Measurements from ENCODE around the gene RAB27B. TPM values are rescaled to one million over a fixed set of nuclear protein-coding genes. Genes with fewer than 3 reads are reported as not detected.

Gene RAB27B
- total RNA-seq, 1 donor from 2014 or later: 5.0 TPM

DNA sequence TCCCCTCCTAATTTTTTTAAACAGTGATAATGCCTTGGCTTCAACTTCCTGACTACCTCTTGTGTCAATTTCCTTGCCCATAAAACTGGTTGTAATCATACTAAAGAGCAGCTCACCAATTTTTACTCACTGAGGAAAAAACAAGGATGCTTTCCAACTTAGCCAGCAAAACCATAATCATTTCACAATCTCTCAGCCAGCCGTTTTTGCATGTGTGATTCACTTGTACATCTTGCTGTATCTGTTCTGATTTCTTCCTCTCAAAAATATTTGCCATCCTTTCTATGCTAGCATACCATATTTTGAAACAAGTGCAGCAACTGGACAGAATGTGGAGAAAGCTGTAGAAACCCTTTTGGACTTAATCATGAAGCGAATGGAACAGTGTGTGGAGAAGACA, 60.7 kb downstream of the RAB27B start:
- Histone ChIP-seq H4K20me1 (ENCODE audit: low read depth) (no peaks in the 10 kb centered on the region), H3F3A (ENCODE audit: low read depth) (no peaks in the 10 kb centered on the region), H2AFZ (replicated peaks) (no peak overlapping the region), H3K27me3 (no peaks in the 10 kb centered on the region), H3K9ac (no peak overlapping the region), H3K36me3 (no peaks in the 10 kb centered on the region), H3K4me3 (no peak overlapping the region), H3K4me2 (no peak overlapping the region), H3K79me2 (ENCODE audit: low read depth) (no peaks in the 10 kb centered on the region), H3K4me1 (no peaks in the 10 kb centered on the region), H3K27ac (no peak overlapping the region), H3K9me3 (ENCODE audit: low read depth) (no peaks in the 10 kb centered on the region)
- H3K36me3 Mint-ChIP-seq: no peaks in the 10 kb centered on the region
- no peak overlapping the region for H3K4me3 Mint-ChIP-seq
- no peaks in the 10 kb centered on the region for H3K4me1 Mint-ChIP-seq
- DNase-seq (ENCODE audit: low spot score): no peak
- H3K9me3 Mint-ChIP-seq: peaks cover 3% of the 10 kb centered on the region
- TF ChIP-seq EZH2 (IDR thresholded peaks at IDR 0.05) (no peak), EZH2phosphoT487 (IDR thresholded peaks at IDR 0.05) (no peak)
- TF ChIP-seq, protein P1, sequence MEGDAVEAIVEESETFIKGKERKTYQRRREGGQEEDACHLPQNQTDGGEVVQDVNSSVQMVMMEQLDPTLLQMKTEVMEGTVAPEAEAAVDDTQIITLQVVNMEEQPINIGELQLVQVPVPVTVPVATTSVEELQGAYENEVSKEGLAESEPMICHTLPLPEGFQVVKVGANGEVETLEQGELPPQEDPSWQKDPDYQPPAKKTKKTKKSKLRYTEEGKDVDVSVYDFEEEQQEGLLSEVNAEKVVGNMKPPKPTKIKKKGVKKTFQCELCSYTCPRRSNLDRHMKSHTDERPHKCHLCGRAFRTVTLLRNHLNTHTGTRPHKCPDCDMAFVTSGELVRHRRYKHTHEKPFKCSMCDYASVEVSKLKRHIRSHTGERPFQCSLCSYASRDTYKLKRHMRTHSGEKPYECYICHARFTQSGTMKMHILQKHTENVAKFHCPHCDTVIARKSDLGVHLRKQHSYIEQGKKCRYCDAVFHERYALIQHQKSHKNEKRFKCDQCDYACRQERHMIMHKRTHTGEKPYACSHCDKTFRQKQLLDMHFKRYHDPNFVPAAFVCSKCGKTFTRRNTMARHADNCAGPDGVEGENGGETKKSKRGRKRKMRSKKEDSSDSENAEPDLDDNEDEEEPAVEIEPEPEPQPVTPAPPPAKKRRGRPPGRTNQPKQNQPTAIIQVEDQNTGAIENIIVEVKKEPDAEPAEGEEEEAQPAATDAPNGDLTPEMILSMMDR (IDR thresholded peaks at IDR 0.05): no peak
- H3K27me3 Mint-ChIP-seq (ENCODE audit: insufficient read depth, low read depth): peaks cover 2% of the 10 kb centered on the region
- no peak overlapping the region for H3K27ac Mint-ChIP-seq

DNA sequence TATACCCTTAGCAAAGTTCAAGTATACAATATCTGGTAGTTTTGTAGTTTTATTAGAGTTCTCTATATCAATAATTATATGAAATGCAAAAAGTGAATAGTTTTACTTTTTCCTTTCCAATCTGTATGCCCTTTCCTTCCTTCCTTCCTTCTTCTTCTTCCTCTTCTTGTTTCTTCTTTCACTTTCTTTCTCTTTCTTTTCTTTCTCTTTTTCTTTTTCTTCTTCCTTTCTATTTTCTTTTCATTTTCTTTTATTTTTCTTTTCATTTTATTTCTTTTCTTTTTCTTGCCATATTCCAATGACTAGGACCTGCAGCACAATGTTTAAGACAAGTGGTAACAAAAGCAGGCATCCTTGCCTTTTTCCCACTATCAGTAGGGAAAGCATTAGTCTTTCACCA, 71.2 kb downstream of the RAB27B start:
- Histone ChIP-seq H3F3A (ENCODE audit: low read depth) (no peaks in the 10 kb centered on the region), H3K4me2 (no peak overlapping the region), H3K4me3 (no peak overlapping the region), H3K27ac (no peak overlapping the region), H2AFZ (replicated peaks) (no peak overlapping the region), H3K9me3 (ENCODE audit: low read depth) (no peaks in the 10 kb centered on the region), H3K9ac (no peak overlapping the region), H3K36me3 (no peaks in the 10 kb centered on the region), H4K20me1 (ENCODE audit: low read depth) (no peaks in the 10 kb centered on the region), H3K27me3 (no peaks in the 10 kb centered on the region), H3K4me1 (no peaks in the 10 kb centered on the region), H3K79me2 (ENCODE audit: low read depth) (no peaks in the 10 kb centered on the region)
- H3K27ac Mint-ChIP-seq: no peak overlapping the region
- no peaks in the 10 kb centered on the region for H3K27me3 Mint-ChIP-seq (ENCODE audit: insufficient read depth, low read depth)
- H3K4me1 Mint-ChIP-seq: peaks cover 6% of the 10 kb centered on the region
- no peak for TF ChIP-seq EZH2 (IDR thresholded peaks at IDR 0.05)
- TF ChIP-seq, protein P1 (IDR thresholded peaks at IDR 0.05): no peak
- TF ChIP-seq EZH2phosphoT487 (IDR thresholded peaks at IDR 0.05): no peak
- no peak for DNase-seq (ENCODE audit: low spot score)
- no peak overlapping the region for H3K4me3 Mint-ChIP-seq
- H3K36me3 Mint-ChIP-seq: no peaks in the 10 kb centered on the region
- H3K9me3 Mint-ChIP-seq: no peaks in the 10 kb centered on the region

DNA sequence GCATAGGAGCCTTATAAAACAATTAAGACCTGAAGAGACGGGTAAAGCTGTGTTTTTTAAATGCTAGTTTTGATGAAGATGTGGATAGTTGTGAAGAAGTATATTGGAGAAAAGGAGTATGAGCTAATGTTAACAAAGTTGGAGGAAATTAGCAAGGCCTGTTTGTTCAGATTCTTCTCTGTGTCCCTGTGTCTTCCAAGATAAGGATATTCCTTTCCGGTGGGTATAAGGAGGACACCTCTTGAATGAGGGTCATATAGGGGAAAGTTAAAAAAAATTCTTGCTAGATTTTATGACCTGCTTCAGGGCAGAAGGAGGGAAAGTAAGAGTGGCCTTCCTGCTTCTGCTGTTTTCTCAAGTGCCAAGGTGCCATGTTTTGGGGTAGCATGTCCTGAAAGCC, 72.0 kb downstream of the RAB27B start:
- no peak overlapping the region for H3K4me3 Mint-ChIP-seq
- Histone ChIP-seq H3K4me3 (no peak overlapping the region), H3K9ac (no peak overlapping the region), H3K4me2 (no peak overlapping the region), H2AFZ (replicated peaks) (no peak overlapping the region), H3K27me3 (no peaks in the 10 kb centered on the region), H3K79me2 (ENCODE audit: low read depth) (no peaks in the 10 kb centered on the region), H3K9me3 (ENCODE audit: low read depth) (no peaks in the 10 kb centered on the region), H3K4me1 (no peaks in the 10 kb centered on the region), H3K36me3 (no peaks in the 10 kb centered on the region), H4K20me1 (ENCODE audit: low read depth) (no peaks in the 10 kb centered on the region), H3K27ac (no peak overlapping the region), H3F3A (ENCODE audit: low read depth) (no peaks in the 10 kb centered on the region)
- no peak for DNase-seq (ENCODE audit: low spot score)
- H3K27me3 Mint-ChIP-seq (ENCODE audit: insufficient read depth, low read depth): no peaks in the 10 kb centered on the region
- no peaks in the 10 kb centered on the region for H3K36me3 Mint-ChIP-seq
- H3K9me3 Mint-ChIP-seq: no peaks in the 10 kb centered on the region
- TF ChIP-seq EZH2phosphoT487 (IDR thresholded peaks at IDR 0.05) (no peak), EZH2 (IDR thresholded peaks at IDR 0.05) (no peak)
- TF ChIP-seq, protein P1 (IDR thresholded peaks at IDR 0.05): no peak
- peaks cover 6% of the 10 kb centered on the region for H3K4me1 Mint-ChIP-seq
- no peak overlapping the region for H3K27ac Mint-ChIP-seq
